GM12878 (cell line): ENCODE results near the gene G2E3. TPM values are rescaled to one million over a fixed set of nuclear protein-coding genes. Genes with fewer than 3 reads are reported as not detected.

ENCODE experiments used
- ATAC-seq: fragments of 200-7000 bp; cut with Tn5 transposase; 3 replicates; pipeline ENCODE4 v1.9.1; 2020; ENCODE audit warnings: mild to moderate bottlenecking, moderate library complexity
- BruUV-seq: library from RNA; stranded (reverse); fragments of 400-500 nt; replicated peaks from 2 replicates; lab custom pipeline; 2021; lab: Mats Ljungman, UMichigan
- CTCF ChIA-PET: fragments of 300-600 bp; sonication (Branson Sonifier 250); formaldehyde crosslinking; extraction: SDS; loops from one replicate; lab custom pipeline; 2021; ENCODE audit warnings: inconsistent platforms; lab: Yijun Ruan, JAX
- POLR2A ChIA-PET: fragments of 350-600 bp; formaldehyde crosslinking; extraction: SDS; loops from one replicate; lab custom pipeline; 2021; ENCODE audit warnings: inconsistent platforms; lab: Charles Lee
- RAD21 ChIA-PET: fragments of 300-600 bp; sonication (Branson Sonifier 250); formaldehyde crosslinking; loops from one replicate; lab custom pipeline; 2023; ENCODE audit warnings: antibody characterized with exemption; ENCODE audit not compliant: unreplicated experiment; lab: Charles Lee
- SMC1A ChIA-PET: fragments of 300-600 bp; sonication (Branson Sonifier 250); formaldehyde crosslinking; loops from one replicate; lab custom pipeline; 2023; ENCODE audit not compliant: unreplicated experiment, uncharacterized antibody; lab: Charles Lee
- DNase-seq: peaks from one replicate; pipeline ENCODE4 v3.0.0-alpha.2; 2011; ENCODE audit warnings: low read depth, low spot score
- FAIRE-seq: peaks from 3 replicates; lab custom pipeline; 2011; peaks lifted over from hg19 to GRCh38; lab: Jason Lieb, UNC
- H2AFZ ChIP-seq: 2 replicates; pipeline ENCODE4 v1.6.0; 2011; ENCODE audit warnings: low read depth, low read length, control low read depth; ENCODE audit not compliant: control insufficient read depth
- H3K27ac ChIP-seq: 2 replicates; pipeline ENCODE4 v1.5.1; 2011; ENCODE audit warnings: control low read depth; ENCODE audit not compliant: control insufficient read depth, insufficient read depth
- H3K27me3 ChIP-seq, 2 experiments: replicated peaks in 1 of 2; 2 replicates each; pipeline versions ENCODE4 v1.6.0 to v1.6.1; 2011; ENCODE audit warnings: low read length in 1 of 2; ENCODE audit not compliant: control insufficient read depth in 2 of 2, insufficient read depth in 2 of 2
- H3K36me3 ChIP-seq, 2 experiments: 2 replicates each; pipeline ENCODE4 v1.5.1; 2011; ENCODE audit warnings: low read length in 1 of 2; ENCODE audit not compliant: control insufficient read depth in 2 of 2, insufficient read depth in 2 of 2
- H3K4me1 ChIP-seq: 2 replicates; pipeline ENCODE4 v1.6.1; 2011; ENCODE audit warnings: mild to moderate bottlenecking, low read length, moderate library complexity, mixed read lengths; ENCODE audit not compliant: control insufficient read depth, insufficient read depth
- H3K4me2 ChIP-seq: 2 replicates; pipeline ENCODE4 v1.6.0; 2011; ENCODE audit warnings: control low read depth; ENCODE audit not compliant: control insufficient read depth, insufficient read depth
- H3K4me3 ChIP-seq: fragments of 200-600 bp; sonication (generic); 2 replicates; pipeline ENCODE4 v1.5.1; 2016
- H3K79me2 ChIP-seq: 2 replicates; pipeline ENCODE4 v1.6.0; 2011; ENCODE audit warnings: low read length; ENCODE audit not compliant: control insufficient read depth, insufficient read depth
- H3K9ac ChIP-seq: 2 replicates; pipeline ENCODE4 v1.8.0; 2011; ENCODE audit warnings: low read length, control low read depth, mixed read lengths; ENCODE audit not compliant: control insufficient read depth, insufficient read depth
- H3K9me3 ChIP-seq: replicated peaks from 3 replicates; pipeline ENCODE4 v1.5.1; 2011; ENCODE audit warnings: mild to moderate bottlenecking, low read length; ENCODE audit not compliant: control insufficient read depth, insufficient read depth
- H4K20me1 ChIP-seq: 2 replicates; pipeline ENCODE4 v1.6.0; 2011; ENCODE audit not compliant: control insufficient read depth, insufficient read depth
- ATF7 ChIP-seq: fragments of 450-650 bp; IDR thresholded peaks from 2 replicates; pipeline ENCODE4 v1.6.1; 2016; ENCODE audit warnings: low read depth, mild to moderate bottlenecking
- RFX5 ChIP-seq: IDR thresholded peaks from 2 replicates; pipeline ENCODE4 v1.6.1; 2011; ENCODE audit warnings: low read depth, low read length, improper control_type of control experiment
- SP1 ChIP-seq: IDR thresholded peaks from one replicate; pipeline ENCODE4 v1.6.1; 2011; ENCODE audit warnings: low read depth, low read length
- STAT3 ChIP-seq: IDR thresholded peaks from 2 replicates; pipeline ENCODE4 v1.6.1; 2011; ENCODE audit warnings: low read depth, low read length, improper control_type of control experiment
- ZNF274 ChIP-seq: IDR thresholded peaks from one replicate; pipeline ENCODE4 v1.8.0; 2011; ENCODE audit not compliant: insufficient read length, insufficient read depth
- in situ Hi-C: fragments of 300-500 bp; cut with MboI; formaldehyde crosslinking; loops from 9 replicates; pipeline ENCODE4 v1.14.3; 2018; ENCODE audit warnings: mixed read lengths
- intact Hi-C: fragments of 100-400 bp; cut with micrococcal nuclease; formaldehyde crosslinking; loops from one replicate; pipeline ENCODE4 v1.14.2; 2022; ENCODE audit not compliant: unreplicated experiment
- polyA plus RNA-seq, 11 experiments: library from polyadenylated mRNA; depleted of rRNA in 4 of 11; unstranded in 6 of 11; stranded (reverse) in 5 of 11; fragments of >200 nt; fragmentation: Nextera tagmentation in 4 of 11; fragmentation: Illumina TruSeq in 1 of 11; extraction: Ambion mirVana in 4 of 11; extraction: Trizol in 1 of 11; gene quantifications; 1 replicate in 1 of 11; 2 replicates in 10 of 11; pipeline versions ENCODE4 v1.2.1 to v1.2.3, GENCODE V29; 2011 to 2016; ENCODE audit warnings: inconsistent platforms in 2 of 11, missing spikeins in 2 of 11, low read depth in 1 of 11
- total RNA-seq, 4 experiments: library from RNA; depleted of rRNA in 3 of 4; stranded (reverse); fragments of >200 nt in 3 of 4; fragmentation: Illumina TruSeq in 1 of 4; extraction: Trizol in 1 of 4; gene quantifications; 2 replicates each; pipeline versions ENCODE4 v1.2.1 to v1.2.3, GENCODE V29; 2013 to 2021
- TF ChIP-seq, protein P1 (sequence below), 3 experiments: IDR thresholded peaks in 2 of 3; conservative IDR thresholded peaks in 1 of 3; 2 replicates each; pipeline ENCODE4 v1.5.1; 2011; ENCODE audit warnings: low read depth in 3 of 3, low read length in 3 of 3, mild to moderate bottlenecking in 3 of 3, control low read depth in 2 of 3, moderate library complexity in 2 of 3, inconsistent platforms in 1 of 3, mixed read lengths in 1 of 3; ENCODE audit not compliant: control insufficient read depth in 2 of 3, insufficient read depth in 1 of 3; ENCODE audit errors: extremely low read depth in 1 of 3

G2E3 gene
- total and polyA plus RNA-seq, 10 of the 15 experiments (the other 5 are each of a cell fraction or from before 2014, with no cell fraction given), result 10.0 to 38.0 (median 21.1) TPM

DNA sequence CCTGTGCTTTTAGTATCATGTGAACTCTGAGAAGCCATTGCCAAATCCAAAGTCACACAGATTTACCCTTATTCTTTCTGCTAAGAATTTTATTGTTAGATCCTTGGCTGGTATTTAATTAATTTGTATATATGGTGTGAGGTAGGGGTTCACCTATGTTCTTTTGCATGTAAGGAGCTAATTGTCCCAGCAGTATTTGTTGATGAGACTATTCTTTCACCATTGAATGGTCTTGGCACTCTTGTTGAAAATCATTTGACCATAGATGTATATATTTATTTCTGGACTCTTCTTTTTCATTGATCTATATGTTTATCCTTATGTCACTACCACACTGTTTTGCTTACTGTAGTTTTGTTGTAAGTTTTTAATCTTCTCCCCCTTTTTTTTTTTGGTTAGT, 26.2 kb downstream of the G2E3 start:
- H3K4me1 ChIP-seq, result no peaks in the 10 kb centered on the region
- H3K79me2 ChIP-seq, result peaks cover 23% of the 10 kb centered on the region
- TF ChIP-seq, protein P1, sequence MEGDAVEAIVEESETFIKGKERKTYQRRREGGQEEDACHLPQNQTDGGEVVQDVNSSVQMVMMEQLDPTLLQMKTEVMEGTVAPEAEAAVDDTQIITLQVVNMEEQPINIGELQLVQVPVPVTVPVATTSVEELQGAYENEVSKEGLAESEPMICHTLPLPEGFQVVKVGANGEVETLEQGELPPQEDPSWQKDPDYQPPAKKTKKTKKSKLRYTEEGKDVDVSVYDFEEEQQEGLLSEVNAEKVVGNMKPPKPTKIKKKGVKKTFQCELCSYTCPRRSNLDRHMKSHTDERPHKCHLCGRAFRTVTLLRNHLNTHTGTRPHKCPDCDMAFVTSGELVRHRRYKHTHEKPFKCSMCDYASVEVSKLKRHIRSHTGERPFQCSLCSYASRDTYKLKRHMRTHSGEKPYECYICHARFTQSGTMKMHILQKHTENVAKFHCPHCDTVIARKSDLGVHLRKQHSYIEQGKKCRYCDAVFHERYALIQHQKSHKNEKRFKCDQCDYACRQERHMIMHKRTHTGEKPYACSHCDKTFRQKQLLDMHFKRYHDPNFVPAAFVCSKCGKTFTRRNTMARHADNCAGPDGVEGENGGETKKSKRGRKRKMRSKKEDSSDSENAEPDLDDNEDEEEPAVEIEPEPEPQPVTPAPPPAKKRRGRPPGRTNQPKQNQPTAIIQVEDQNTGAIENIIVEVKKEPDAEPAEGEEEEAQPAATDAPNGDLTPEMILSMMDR (IDR thresholded peaks at IDR 0.05 in 2 of 3, conservative IDR thresholded peaks at IDR 0.05 in 1 of 3; ENCODE audit: control insufficient read depth in 2 of 3, extremely low read depth in 1 of 3, insufficient read depth in 1 of 3, low read depth in 3 of 3, low read length in 3 of 3), result no peak
- no peak for TF ChIP-seq RFX5
- no peak for TF ChIP-seq SP1
- TF ChIP-seq ZNF274, result no peak
- no peak for TF ChIP-seq ATF7
- TF ChIP-seq STAT3, result no peak
- no peak overlapping the region for H3K4me2 ChIP-seq
- ChIA-PET RAD21 (interaction anchor here (0.7 kb wide), 1 partner anchor 9 kb away, joined by 3 read pairs; no protein-coding TSS in a partner anchor), SMC1A (no interaction called here), CTCF (no interaction called here), POLR2A (interaction anchor here (0.6 to 1.1 kb wide), 2 partner anchors 28 to 38 kb away, joined by 3 read pairs; no protein-coding TSS in a partner anchor)
- no peak for ATAC-seq
- no peaks in the 10 kb centered on the region for H4K20me1 ChIP-seq
- H2AFZ ChIP-seq, result no peak overlapping the region
- no TSS peak for BruUV-seq
- no peak overlapping the region for H3K4me3 ChIP-seq
- intact Hi-C loops (no loop called here), in situ Hi-C loops (no loop called here)
- no peak for DNase-seq
- no peaks in the 10 kb centered on the region for H3K27me3 ChIP-seq
- FAIRE-seq, result no peak
- no peak overlapping the region for H3K9ac ChIP-seq
- peaks cover 3 to 19% of the 10 kb centered on the region in 2 experiments for H3K36me3 ChIP-seq
- no peak overlapping the region for H3K27ac ChIP-seq
- H3K9me3 ChIP-seq, result peaks cover 12% of the 10 kb centered on the region; the same call in 2 of the 3 replicates
